Measurements from ENCODE around the gene EPS8L2.
"Not testable (repeated sequence)": the region's sequence is repeated elsewhere in the genome, so short reads cannot be mapped to it uniquely, and the experiment has no call there.

EPS8L2 gene

GRCh38 chr11:726278-727220, 20.5 kb downstream of the EPS8L2 start:
- DNase-seq, result peak; percentile 44

GRCh38 chr11:727281-727701, 21.3 kb downstream of the EPS8L2 start:
- no peak for DNase-seq

GRCh38 chr11:727859-728748, 22.1 kb downstream of the EPS8L2 start:
- DNase-seq, result peak; percentile 81

GRCh38 chr11:728901-729491, 23.0 kb downstream of the EPS8L2 start:
- no peak for DNase-seq

GRCh38 chr11:729492-730074, 23.6 kb downstream of the EPS8L2 start:
- no peak for DNase-seq

- DNase-seq, result no peak
Measured at GRCh38 chr11:733072-733471, 27.0 kb downstream of the EPS8L2 start.

GRCh38 chr11:734541-734940, 28.5 kb downstream of the EPS8L2 start:
- DNase-seq, result not testable (repeated sequence)

GRCh38 chr11:737366-737765, 31.3 kb downstream of the EPS8L2 start:
- no peak for DNase-seq

- not testable (repeated sequence) for DNase-seq
Measured at GRCh38 chr11:737899-738298, 31.9 kb downstream of the EPS8L2 start.

- DNase-seq, result no peak
Measured at GRCh38 chr11:742156-742546, 36.1 kb downstream of the EPS8L2 start.

- no peak for DNase-seq
Measured at GRCh38 chr11:742571-743201, 36.7 kb downstream of the EPS8L2 start.

GRCh38 chr11:745428-745827, 39.4 kb downstream of the EPS8L2 start:
- DNase-seq, result no peak

GRCh38 chr11:746289-747157, 40.5 kb downstream of the EPS8L2 start:
- DNase-seq, result no peak

GRCh38 chr11:747158-748006, 41.4 kb downstream of the EPS8L2 start, which contains the start of gene TALDO1:
TSS of gene TALDO1 (plus strand) at chr11:747464. CDS start at chr11:747482, 18 bp downstream.
- peak; percentile 86 for DNase-seq

- DNase-seq, result no peak
Measured at GRCh38 chr11:748007-748359, 42.0 kb downstream of the EPS8L2 start.

GRCh38 chr11:749731-750130, 43.7 kb downstream of the EPS8L2 start:
- no peak for DNase-seq

GRCh38 chr11:760236-760635, 54.2 kb downstream of the EPS8L2 start:
- no peak for DNase-seq

GRCh38 chr11:761526-762108, 55.6 kb downstream of the EPS8L2 start:
- DNase-seq, result no peak

GRCh38 chr11:762421-763072, 56.5 kb downstream of the EPS8L2 start:
- peak; percentile 36 for DNase-seq
